Measurements from ENCODE around the gene USF1. TPM values are rescaled to one million over a fixed set of nuclear protein-coding genes. Genes with fewer than 3 reads are reported as not detected.

Gene USF1, protein sequence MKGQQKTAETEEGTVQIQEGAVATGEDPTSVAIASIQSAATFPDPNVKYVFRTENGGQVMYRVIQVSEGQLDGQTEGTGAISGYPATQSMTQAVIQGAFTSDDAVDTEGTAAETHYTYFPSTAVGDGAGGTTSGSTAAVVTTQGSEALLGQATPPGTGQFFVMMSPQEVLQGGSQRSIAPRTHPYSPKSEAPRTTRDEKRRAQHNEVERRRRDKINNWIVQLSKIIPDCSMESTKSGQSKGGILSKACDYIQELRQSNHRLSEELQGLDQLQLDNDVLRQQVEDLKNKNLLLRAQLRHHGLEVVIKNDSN
- 10 to 100 TPM; 93.5 to 99.1 TPM for total RNA-seq
- 76.2 TPM for polyA plus RNA-seq (2013, experiment 1 of 2)
- polyA plus RNA-seq (2013, experiment 2 of 2), result 72.0 TPM
- 16.8 to 142 (median 78.3) reads per million in 172 experiments for total RNA-seq

DNA sequence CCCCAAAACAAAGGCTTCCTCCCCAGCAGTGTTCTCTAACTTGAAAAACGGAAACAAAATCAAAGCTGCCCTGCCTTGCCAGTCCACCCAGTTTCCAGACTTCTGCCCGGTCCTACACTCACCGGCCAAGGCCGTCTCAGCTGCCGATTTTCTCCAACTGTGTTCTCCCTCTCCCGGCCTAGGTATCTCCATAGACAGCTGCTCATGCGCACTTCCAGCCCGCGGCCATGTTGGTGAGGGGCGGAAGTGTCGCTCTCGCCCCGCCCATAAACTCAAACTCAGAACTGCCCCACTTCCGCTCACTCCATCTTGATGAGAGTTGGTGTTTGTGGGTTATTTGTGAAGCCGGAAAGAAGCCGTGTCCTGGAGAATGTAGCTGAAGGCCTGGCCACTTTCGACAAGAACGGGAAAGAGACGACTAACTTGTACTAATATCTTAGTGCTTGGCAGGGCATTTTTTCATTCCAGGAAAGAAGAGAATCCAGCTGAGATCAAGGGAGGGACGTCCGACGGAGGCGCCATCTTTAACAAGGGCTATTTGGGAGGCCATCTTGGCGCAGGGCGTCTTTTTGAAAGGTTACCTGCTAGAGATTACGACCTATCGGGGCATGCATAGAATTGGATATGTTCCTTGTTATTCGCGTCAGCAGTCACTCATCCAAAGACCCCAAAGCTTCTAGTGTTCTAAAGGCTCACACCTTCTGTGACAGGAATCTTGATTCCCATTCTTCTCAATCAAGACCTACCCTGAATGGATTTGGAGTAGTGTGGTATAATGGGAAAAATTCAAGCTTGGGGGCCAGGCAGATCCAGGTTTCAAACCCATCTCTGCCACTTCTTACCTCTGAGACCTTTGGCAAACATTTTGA, at the start of gene USF1:
Gene USF1 (minus strand): TSS at position 242 of the 869 bp plus-strand sequence. CDS start 2,702 bp downstream, outside the sequence.
- intact Hi-C loops (cut with DNase I, micrococcal nuclease), result loop anchor here (1.0 to 5.0 kb wide), 6 partner anchors 23 to 106 kb away; partner anchors contain the start of genes ARHGAP30 (in 1 of the 2), F11R (in 1 of the 2), NIT1 (in 1 of the 2) and PFDN2 (in 1 of the 2)
- TF ChIP-seq, protein P1, sequence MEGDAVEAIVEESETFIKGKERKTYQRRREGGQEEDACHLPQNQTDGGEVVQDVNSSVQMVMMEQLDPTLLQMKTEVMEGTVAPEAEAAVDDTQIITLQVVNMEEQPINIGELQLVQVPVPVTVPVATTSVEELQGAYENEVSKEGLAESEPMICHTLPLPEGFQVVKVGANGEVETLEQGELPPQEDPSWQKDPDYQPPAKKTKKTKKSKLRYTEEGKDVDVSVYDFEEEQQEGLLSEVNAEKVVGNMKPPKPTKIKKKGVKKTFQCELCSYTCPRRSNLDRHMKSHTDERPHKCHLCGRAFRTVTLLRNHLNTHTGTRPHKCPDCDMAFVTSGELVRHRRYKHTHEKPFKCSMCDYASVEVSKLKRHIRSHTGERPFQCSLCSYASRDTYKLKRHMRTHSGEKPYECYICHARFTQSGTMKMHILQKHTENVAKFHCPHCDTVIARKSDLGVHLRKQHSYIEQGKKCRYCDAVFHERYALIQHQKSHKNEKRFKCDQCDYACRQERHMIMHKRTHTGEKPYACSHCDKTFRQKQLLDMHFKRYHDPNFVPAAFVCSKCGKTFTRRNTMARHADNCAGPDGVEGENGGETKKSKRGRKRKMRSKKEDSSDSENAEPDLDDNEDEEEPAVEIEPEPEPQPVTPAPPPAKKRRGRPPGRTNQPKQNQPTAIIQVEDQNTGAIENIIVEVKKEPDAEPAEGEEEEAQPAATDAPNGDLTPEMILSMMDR (IDR thresholded peaks at IDR 0.05), result no peak
- H3K27me3 Mint-ChIP-seq, result no peaks in the 10 kb centered on the region
- POLR2A ChIA-PET, result interaction anchor here (0.5 to 8.4 kb wide), 35 partner anchors 8 to 784 kb away, joined by 3 to 295 read pairs (median 5); partner anchors contain the start of genes ARHGAP30, DCAF8, DEDD and F11R
- H3K27ac Mint-ChIP-seq, result peak within 1 kb of the TSS; percentile 94
- CTCF ChIA-PET, result interaction anchor here (1.2 to 5.3 kb wide), 14 partner anchors 9 to 260 kb away, joined by 3 to 34 read pairs (median 6); partner anchors contain the start of genes ARHGAP30, F11R, KLHDC9 and NIT1
- Histone ChIP-seq H3K4me1 (ENCODE audit: insufficient read depth, low read length) (peaks cover 52% of the 10 kb centered on the region), H3K27ac (ENCODE audit: low read depth in 1 of 2, low read length in 2 of 2) (peak within 1 kb of the TSS; percentile 90 to 96), H3K27me3 (ENCODE audit: control insufficient read depth in 1 of 2, insufficient read depth in 2 of 2, low read length in 2 of 2) (no peaks in the 10 kb centered on the region), H3K36me3 (ENCODE audit: insufficient read depth, low read length) (peaks cover 59% of the 10 kb centered on the region), H3K4me3 (ENCODE audit: low read length) (peak within 1 kb of the TSS; percentile 98), H3K9me3 (ENCODE audit: control insufficient read depth in 1 of 2, insufficient read depth in 1 of 2, low read length in 2 of 2) (no peaks in the 10 kb centered on the region)
- peaks cover 77% of the 10 kb centered on the region for H3K36me3 Mint-ChIP-seq (ENCODE audit: low read depth)
- DNase-seq (peak; percentile 86 to 97 (median 92)), ATAC-seq (ENCODE audit: poor library complexity) (peak; percentile 82)
- peaks cover 43% of the 10 kb centered on the region for H3K4me1 Mint-ChIP-seq (ENCODE audit: low read depth)
- H3K9me3 Mint-ChIP-seq, result no peaks in the 10 kb centered on the region
- H3K4me3 Mint-ChIP-seq, result peak within 1 kb of the TSS; percentile 93

DNA sequence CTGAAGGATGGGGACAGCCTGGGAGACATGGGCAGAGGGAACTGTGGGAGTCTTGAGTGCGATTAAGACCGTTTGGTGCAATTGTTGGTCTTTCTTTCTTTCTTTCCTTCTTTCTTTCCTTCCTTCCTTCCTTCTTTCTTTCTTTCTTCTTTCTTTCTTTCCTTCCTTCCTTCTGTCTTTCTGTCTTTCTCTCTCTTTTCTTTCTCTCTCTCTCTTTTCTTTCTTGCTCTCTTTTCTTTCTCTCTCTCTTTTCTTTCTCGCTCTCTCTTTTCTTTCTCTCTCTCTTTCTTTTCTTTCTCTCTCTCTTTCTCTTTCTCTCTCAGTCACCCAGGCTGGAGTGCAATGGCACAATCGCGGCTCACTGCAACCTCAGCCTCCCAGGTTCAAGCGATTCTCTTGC, 49.5 kb upstream of the USF1 start:
- H3K36me3 Mint-ChIP-seq (ENCODE audit: low read depth), result peaks cover 19% of the 10 kb centered on the region
- ChIA-PET CTCF (interaction anchor here (5.8 kb wide), 1 partner anchor 99 kb away, joined by 46 read pairs; no protein-coding TSS in a partner anchor), POLR2A (interaction anchor here (1.0 to 4.9 kb wide), 2 partner anchors 25 to 50 kb away, joined by 4 to 79 read pairs; partner anchors contain the start of gene ARHGAP30)
- no peaks in the 10 kb centered on the region for H3K9me3 ChIP-seq (ENCODE audit: control insufficient read depth in 1 of 2, insufficient read depth in 1 of 2, low read length in 2 of 2)
- intact Hi-C loops (cut with DNase I, micrococcal nuclease), result loop anchor here (5.0 to 10.0 kb wide), 2 partner anchors 258 to 260 kb away; no protein-coding TSS in a partner anchor
- TF ChIP-seq, protein P1 (IDR thresholded peaks at IDR 0.05), result peak; percentile 21
- H3K4me1 Mint-ChIP-seq (ENCODE audit: low read depth), result peaks cover 30% of the 10 kb centered on the region
- H3K4me3 ChIP-seq (ENCODE audit: low read length), result no peak overlapping the region
- H3K27me3 ChIP-seq (ENCODE audit: control insufficient read depth in 1 of 2, insufficient read depth in 2 of 2, low read length in 2 of 2), result no peaks in the 10 kb centered on the region
- H3K27ac Mint-ChIP-seq, result no peak overlapping the region
- H3K9me3 Mint-ChIP-seq, result no peaks in the 10 kb centered on the region
- ATAC-seq (ENCODE audit: poor library complexity) (no peak), DNase-seq (no peak)
- peaks cover 8% of the 10 kb centered on the region for H3K36me3 ChIP-seq (ENCODE audit: insufficient read depth, low read length)
- no peak overlapping the region for H3K4me3 Mint-ChIP-seq
- H3K27me3 Mint-ChIP-seq, result peaks cover 6% of the 10 kb centered on the region
- no peak overlapping the region for H3K27ac ChIP-seq (ENCODE audit: low read depth in 1 of 2, low read length in 2 of 2)
- H3K4me1 ChIP-seq (ENCODE audit: insufficient read depth, low read length), result peaks cover 22% of the 10 kb centered on the region

DNA sequence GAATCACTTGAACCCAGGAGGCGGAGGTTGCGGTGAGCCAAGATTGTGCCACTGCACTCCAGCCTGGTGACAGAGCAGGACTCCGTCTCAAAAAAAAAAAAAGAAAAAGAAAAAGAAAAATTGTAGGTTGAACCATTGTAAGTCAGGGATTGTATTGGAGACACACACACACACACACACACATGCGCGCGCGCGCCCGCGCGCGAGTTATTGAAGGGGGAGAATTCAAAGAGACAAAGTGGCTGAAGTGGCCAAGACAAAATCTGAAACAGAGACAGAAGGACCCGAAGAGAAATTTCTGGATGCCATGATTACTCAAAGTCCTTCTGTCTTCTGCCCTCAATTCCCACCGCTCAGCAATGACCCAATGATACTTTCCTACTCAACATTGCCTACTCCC, 48.7 kb upstream of the USF1 start:
- no peaks in the 10 kb centered on the region for H3K9me3 Mint-ChIP-seq
- peaks cover 6% of the 10 kb centered on the region for H3K27me3 Mint-ChIP-seq
- DNase-seq (no peak), ATAC-seq (ENCODE audit: poor library complexity) (no peak)
- Histone ChIP-seq H3K9me3 (ENCODE audit: control insufficient read depth in 1 of 2, insufficient read depth in 1 of 2, low read length in 2 of 2) (no peaks in the 10 kb centered on the region), H3K4me1 (ENCODE audit: insufficient read depth, low read length) (peaks cover 22% of the 10 kb centered on the region), H3K36me3 (ENCODE audit: insufficient read depth, low read length) (peaks cover under 1% of the 10 kb centered on the region), H3K27me3 (ENCODE audit: control insufficient read depth in 1 of 2, insufficient read depth in 2 of 2, low read length in 2 of 2) (no peaks in the 10 kb centered on the region), H3K4me3 (ENCODE audit: low read length) (no peak overlapping the region), H3K27ac (ENCODE audit: low read depth in 1 of 2, low read length in 2 of 2) (no peak overlapping the region)
- intact Hi-C loops (cut with DNase I, micrococcal nuclease), result loop anchor here in 1 of 2 experiments (10.0 kb wide), 1 partner anchor 260 kb away; no protein-coding TSS in a partner anchor
- TF ChIP-seq, protein P1 (IDR thresholded peaks at IDR 0.05), result no peak
- H3K4me1 Mint-ChIP-seq (ENCODE audit: low read depth), result peaks cover 32% of the 10 kb centered on the region
- CTCF ChIA-PET, result no interaction called here
- POLR2A ChIA-PET, result interaction anchor here (1.0 to 4.9 kb wide), 2 partner anchors 25 to 50 kb away, joined by 4 to 79 read pairs; partner anchors contain the start of gene ARHGAP30
- peaks cover 12% of the 10 kb centered on the region for H3K36me3 Mint-ChIP-seq (ENCODE audit: low read depth)
- no peak overlapping the region for H3K4me3 Mint-ChIP-seq
- H3K27ac Mint-ChIP-seq, result no peak overlapping the region
